ENCODE results near the gene SCO1.

SCO1 gene

DNA sequence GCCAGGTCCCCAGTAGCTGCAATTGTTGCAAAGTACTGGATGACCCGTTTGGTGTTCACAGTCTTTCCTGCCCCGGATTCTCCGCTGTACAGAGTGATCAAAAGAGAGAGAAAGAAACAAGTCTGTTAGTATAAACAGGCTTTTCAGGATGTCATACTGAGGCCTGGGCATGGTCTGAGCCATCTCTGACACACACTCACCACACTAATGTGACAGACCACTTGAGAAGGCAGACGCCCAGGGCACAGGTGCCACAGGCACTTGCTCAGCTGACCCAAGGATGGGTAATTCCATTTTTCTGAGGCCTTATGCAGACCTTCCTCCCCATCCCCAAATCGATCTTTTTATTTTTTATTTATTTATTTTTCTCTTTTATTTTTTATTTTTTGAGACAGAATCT, 47.7 kb downstream of the SCO1 start:
- DNase-seq = no peak

DNA sequence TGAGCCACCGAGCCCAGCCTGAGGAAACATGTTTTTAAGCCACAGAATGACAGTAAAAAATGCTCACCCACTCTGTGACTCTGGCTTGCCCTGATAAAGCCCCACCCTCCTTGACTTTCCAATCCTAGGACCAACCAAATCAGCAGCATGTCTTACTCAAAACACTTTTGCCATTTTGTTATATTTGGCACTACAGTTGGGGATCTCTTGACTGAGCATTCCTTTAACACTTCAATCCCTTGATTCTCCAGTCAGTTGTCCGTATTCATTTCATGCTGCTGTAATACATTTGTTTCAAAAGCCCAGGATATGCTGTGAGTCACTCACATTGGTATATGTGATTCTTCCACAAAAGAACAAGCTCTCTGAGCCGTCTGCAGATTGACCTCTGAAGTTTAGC, 48.4 kb downstream of the SCO1 start:
- no peak for DNase-seq

DNA sequence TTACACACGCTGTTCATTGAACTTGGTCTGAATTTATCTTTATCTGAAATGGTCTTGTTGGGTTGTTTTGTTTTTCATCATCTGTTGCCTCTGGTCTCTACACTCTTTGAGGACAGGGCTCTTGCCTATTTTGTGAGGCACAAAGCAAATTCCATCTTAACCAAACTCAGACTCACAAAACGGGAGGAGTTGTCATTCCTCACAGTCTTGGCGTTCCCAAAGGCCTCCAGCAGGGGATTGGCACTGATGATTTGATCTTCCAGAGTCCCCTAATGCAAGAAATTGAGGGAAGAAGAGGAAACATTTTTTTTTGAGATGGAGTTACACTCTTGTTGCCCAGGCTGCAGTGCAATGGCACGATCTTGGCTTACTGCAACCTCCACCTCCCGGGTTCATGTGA, 49.0 kb downstream of the SCO1 start:
- DNase-seq = no peak

DNA sequence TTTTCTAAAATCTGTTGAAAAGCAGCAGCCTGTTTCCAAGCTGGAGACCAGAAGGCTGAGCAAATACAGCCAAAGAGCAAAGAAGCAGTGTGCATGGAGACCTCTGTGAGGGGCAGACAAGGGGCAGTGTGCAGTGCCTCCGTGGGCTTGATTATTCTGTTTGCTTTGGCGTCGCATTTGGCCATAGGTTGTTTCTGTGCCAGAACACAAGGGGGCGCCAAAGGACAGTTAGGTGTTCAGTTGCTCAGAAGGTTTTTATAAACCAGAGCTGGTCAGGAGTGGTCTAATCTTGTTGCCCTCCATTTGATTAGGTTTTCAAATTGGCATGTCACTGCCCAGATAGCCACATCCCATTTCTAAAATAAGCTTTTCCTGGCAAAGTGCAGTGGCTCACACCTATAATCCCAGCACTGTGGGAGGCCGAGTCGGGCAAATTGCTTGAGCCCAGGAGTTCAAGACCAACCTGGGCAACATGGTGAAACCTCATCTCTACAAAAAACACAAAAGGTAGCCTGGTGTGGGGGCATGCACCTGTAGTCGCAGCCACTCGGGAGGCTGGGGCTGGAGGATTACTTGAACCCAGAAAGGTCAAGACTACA, 50.8 kb downstream of the SCO1 start:
- peak; percentile 71 for DNase-seq

DNA sequence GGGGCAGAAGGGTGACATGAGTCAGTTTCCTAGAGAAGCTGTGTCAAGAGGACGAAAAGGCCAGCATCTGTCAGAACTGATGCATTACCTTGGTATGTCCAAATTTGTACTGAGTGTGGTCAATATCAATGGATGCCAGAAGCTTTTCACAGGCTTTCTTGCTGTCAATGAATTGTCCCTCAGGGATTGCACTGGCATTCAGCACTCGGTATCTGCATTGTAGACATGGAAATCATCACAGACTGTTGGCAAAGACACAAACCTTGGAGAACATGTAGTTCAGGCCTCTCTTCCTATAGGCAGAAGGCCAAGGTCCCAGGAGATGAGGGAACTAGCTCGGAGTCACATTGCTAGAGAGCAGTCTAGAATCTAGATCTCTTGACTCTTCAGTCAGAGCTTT, 56.9 kb downstream of the SCO1 start:
- DNase-seq = no peak

DNA sequence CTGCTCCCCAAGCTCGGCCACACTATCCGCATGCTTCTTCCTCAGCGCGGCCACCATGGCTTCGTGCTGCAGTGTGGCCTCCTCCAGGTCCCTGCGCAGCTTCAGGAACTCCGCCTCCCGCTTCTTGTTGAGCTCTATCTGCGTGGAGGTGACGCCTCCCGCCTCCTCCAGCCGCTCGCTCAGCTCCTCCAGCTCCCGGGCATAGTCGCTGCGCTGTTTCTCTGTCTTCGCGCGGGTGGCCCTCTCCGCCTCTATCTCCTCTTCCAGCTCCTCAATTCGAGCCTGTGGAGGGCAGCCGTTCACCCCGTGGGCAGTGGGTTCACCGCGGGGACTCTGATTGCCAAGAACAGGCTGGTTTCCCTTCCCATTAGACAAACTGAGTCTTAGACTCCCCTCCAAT, 59.2 kb downstream of the SCO1 start:
- no peak for DNase-seq

DNA sequence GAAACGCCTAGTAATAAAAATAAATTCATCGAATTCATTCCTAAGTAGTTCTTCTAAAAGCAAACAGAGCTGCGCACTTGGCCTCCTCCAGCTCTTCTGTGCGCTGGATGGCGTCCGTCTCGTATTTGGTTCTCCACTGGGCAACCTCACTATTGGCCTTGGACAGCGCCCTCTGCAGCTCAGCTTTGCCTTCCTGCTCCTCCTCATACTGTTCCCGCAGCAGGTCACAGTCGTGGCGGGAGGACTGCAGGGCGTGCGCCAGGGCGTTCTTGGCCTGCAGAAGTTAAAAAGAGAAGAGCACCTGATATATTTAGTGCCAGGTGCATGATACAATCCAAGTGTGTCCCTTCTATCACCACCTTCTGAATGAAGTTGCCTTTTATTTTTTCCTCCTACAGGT, 62.0 kb downstream of the SCO1 start:
- no peak for DNase-seq

DNA sequence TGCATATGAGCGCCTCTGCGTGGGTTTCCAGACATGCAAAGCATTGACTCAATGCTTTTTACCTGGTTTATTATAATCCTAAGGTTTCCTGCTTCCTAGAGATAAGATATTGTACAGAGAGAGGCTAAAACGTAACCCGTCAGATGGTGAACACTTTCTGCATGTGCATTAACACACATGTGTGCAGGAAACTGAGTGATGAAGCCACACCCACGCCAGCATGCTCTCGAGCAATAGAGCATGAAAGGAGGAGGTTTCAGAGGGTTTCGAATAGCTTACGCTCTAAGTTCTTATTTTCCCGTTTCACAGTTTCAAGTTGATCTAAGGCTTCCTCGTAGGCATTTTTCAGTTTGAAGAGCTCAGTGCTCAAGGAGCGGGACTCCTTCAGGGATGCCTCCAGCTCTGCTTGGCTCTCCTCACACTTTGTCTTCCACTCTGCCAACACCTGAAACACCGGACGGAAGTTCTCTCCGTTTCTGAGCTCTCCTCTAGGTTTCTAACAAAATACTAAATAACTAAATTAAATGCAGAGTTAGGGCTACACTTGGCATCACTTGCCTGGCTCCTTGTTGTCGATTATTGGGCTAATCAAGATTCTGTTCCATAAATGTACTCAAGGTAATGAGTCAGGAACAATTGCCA, 63.5 kb downstream of the SCO1 start:
- DNase-seq = no peak

DNA sequence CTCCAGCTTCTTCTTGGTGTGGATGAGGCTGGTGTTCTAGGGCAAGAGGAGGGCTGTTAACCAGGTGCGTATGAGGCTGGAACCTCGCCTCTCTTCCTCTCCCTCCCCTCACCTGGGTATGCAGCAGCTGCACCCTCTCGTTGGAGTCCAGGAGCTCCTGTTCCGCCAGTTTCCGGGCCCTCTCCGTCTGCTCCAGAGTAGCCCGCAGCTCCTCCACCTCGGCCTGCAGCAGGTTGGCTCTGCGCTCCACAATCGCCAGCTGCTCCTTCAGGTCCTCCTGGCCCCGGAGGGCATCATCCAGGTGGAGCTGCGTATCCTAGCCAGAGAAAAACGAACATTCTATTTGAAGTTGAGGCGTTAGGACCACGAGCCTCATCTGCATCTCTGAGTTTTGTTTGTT, 65.6 kb downstream of the SCO1 start:
- DNase-seq = no peak

DNA sequence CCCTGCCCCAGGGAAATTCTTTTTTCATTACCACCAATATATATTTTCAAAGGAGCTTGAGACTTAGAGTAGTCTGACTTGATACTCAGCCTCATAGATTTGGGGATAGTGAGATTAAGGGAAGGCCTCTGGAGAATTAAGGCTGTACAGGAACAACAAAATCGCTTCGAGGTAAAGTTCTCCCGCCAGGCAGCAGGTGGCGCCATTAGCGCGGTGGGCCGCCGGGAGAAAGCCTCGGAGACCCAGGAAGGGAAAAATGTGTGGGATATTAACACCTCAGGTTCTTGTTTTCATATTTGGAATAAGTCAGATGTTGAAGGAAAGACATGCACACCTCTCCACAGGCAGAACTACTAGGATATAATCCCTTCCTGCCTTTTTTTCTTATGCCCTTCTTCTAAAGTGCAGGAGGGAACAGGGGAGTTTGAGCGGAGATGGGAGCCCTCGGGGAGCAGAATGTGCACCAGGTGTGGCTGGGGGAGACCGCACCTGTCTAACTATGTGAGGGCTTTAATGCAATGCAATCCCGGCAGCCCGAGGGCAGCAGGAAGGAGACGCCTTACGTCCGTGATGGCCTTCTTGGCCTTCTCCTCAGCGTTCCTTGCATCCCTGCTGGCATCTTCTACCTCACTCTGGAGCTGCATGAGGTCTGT, 66.2 kb downstream of the SCO1 start:
- peak; percentile 44 for DNase-seq

DNA sequence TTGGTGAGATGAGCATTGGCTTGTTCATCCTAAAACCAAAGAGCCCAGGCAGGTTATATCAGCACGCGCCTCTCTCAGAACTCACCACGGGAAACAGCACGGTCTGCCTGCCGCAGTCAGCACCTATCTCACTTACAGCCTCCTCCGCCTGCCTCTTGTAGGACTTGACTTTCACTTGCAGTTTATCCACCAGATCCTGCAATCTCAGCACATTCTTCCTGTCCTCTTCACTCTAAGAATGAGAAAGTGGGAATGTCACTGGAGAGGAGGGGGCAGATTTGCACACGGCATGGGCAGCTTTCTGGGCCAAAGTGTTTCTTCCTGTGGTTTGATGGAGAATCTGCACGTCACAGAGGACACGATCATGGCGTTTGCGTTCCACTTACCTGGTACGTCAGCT, 67.6 kb downstream of the SCO1 start:
- no peak for DNase-seq

DNA sequence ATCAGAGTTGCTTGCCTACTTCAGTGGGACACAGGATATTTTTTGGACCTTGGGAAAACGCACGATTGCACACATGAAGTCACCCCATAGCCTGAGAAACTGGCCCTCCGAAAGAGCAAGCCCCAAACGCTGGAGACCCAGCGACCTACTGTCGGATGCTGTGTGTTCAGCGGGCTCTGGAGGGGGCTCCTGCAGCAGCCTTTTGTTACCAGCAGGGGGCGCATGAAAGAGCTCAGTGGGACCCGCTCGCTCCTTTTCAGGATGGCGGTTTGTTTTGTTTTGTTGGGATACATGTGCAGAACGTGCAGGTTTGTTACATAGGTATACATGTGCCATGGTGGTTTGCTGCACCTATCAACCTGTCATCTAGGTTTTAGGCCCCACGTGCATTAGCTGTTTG, 68.6 kb downstream of the SCO1 start:
- DNase-seq = no peak

DNA sequence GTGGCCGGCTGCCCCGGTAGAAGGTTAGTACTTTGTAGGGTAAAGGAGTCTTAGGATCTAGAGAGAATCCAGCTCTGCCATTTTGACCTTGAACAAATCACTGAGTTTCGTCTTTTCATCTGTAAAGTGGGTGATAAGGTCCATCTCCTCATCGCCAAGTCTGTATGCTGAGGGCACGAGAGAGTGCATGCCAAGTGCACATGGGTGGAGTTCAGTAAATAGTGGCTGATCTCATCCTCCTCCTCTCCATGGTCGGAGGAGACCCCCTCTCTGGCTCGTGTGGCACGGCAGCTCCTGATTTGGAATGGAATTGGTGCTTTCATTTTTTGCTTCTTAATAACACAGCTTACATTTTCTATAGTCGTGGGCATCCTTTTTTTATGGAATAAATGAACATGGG, 70.9 kb downstream of the SCO1 start:
- no peak for DNase-seq

DNA sequence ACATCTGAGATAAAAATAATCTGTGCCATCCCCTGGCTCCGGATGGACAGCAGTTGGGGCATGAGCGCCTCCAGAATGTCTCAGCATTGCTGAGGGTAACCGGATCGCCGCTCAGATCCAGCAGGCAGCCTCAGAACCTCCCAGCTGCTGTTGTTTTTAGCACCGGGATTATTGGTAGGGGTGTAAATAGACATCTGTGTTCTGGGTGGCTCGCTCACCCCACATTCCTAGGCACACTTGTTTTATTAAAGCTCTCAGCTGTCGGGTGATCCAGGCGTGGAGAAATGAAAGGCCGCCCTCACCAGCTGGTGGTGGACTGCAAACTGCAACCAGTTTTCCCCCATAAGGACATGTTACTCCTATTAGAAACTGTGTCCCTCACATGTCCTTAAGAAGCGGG, 72.4 kb downstream of the SCO1 start:
- no peak for DNase-seq

DNA sequence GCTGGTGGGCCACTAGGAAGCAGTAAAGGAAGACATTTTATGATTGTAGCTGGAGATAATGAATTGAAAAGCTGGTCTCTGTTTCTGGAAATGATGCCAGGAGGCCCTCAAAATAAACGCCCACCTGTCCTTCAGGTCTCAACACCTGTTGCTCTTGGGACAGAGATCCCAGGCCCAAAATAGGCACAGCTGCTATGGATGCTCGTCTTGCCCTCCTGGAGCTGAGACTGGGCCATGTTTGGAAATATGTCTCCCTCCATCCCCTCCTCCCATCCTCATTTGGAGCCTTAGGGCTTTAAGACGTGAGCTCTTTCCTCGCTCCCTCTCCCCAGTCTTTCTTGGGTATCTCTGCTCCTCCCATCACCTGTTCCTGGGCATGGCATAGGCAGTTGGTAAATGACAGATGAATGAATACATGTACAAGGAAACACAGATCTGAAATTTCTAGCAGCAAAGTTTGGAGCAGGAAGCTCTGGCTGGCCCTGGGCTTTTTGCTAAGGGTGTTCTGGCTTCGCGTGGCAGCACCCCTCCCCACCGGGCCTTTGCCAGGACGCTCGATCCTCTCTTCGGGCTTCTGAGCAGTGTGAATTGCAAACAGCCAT, 73.5 kb downstream of the SCO1 start:
- no peak for DNase-seq

DNA sequence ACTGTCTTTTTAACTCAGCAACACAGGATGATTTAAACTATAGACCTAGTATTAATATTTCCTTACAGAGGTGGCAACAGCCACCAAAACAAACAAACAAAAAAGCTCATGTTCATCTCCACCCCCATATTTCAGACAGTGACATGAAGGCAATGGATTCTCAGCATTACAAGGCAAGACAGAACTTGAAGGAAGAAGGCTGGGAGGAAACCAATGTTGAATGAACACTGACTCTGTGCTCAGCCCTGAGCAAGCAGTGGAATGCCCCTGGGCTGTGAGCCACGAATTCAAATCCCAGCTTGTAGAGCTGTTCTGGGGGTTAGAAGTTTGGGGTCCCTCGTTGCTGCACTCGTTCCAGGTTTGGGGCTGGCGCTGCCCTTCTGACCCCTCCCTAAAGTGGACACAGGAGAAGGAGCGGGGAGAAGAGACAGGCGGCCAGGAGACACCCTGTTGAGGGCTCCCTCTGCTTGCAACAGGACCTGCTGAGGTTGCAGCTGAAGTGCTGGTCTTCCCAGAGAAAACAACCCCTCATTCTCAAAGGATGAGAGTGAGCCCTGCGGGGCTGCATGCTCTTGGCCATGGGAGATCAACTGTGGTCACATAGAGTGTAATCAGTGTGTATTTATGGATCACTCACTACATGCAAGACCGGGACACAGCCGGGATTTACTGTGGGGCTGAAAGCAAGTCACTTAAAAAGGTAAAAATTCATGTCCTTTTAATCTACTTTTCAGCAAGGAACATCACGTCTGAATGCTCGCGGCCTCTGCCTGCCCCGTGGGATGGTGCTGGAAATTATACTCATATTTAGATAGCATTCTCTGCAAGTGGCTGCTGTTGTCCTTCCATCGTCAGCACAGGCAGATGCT, 74.5 kb downstream of the SCO1 start:
- DNase-seq = no peak

All from activated T-cell treated with anti-CD3 and anti-CD28 coated beads, Interleukin-2, amount 50 U/mL, for 1 hour (primary cell).